GM21381 (cell line): ENCODE measurements around the gene INPP5J.

Source experiments
- ATAC-seq: cut with Tn5 transposase; IDR thresholded peaks from one replicate; pipeline ENCODE4 v1.9.1; 2021; ENCODE audit warnings: mild to moderate bottlenecking, moderate library complexity; ENCODE audit not compliant: unreplicated experiment

The INPP5J gene

DNA sequence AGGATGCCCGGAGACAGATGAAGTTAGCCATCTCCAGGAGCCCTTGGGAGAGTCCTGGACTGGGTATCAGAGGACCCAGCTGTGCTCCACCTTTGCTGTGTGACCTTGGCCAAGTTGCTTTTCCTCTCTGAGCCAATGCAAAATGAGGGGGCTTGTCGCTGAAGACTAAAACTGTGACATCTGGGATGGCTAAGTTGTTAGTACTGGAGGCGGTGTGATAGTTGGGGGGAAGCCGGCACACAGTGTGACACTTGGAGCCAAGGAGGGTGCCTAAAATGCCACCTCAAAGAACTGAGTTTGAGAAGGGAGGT is 481 bp downstream of the INPP5J start:
- no peak for ATAC-seq

DNA sequence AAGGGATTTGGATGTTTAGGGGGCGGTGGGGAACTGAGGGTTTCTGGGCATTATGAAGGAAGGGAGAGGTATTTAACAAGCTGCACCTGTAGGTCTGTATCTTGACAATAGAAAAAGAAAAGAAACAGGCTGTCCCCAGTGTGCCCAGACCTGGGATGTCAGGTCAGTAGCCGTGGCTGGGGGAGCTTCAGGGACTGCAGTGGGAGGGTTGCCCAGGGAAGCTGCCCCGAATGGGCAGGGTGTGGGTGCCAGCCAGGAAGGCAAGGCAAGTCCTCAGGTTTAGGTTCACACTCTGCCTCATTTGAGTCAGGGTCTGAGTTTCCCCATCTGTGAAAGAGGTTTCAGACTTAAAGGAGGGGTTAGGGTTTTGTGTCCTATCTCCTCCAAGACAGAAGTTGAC is 1.5 kb downstream of the INPP5J start:
- no peak for ATAC-seq

DNA sequence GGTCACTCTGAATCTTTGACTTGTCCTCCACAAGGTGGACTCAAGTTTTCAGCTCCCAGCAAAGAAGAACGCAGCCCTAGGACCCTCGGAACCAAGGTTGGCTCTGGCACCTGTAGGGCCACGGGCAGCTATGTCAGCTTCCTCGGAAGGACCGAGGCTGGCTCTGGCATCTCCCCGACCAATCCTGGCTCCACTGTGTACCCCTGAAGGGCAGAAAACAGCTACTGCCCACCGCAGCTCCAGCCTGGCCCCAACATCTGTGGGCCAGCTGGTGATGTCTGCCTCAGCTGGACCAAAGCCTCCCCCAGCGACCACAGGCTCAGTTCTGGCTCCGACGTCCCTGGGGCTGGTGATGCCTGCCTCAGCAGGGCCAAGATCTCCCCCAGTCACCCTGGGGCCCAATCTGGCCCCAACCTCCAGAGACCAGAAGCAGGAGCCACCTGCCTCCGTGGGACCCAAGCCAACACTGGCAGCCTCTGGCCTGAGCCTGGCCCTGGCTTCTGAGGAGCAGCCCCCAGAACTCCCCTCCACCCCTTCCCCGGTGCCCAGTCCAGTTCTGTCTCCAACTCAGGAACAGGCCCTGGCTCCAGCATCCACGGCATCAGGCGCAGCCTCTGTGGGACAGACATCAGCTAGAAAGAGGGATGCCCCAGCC is 2.2 kb downstream of the INPP5J start:
- ATAC-seq, result no peak

DNA sequence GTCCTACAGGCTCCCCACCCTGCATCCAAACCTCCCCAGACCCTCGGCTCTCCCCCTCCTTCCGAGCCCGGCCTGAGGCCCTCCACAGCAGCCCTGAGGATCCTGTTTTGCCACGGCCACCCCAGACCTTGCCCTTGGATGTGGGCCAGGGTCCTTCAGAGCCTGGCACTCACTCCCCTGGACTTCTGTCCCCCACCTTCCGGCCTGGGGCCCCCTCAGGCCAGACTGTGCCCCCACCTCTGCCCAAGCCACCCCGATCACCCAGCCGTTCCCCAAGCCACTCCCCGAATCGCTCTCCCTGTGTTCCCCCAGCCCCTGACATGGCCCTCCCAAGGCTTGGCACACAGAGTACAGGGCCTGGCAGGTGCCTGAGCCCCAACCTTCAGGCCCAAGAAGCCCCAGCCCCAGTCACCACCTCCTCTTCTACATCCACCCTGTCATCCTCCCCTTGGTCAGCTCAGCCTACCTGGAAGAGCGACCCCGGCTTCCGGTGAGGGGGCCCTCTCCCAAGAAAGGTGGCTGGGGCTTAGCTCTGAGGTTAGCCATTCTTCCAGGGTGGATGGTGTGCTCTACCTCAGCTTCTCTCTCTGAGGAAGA is 2.9 kb downstream of the INPP5J start:
- ATAC-seq, result no peak

DNA sequence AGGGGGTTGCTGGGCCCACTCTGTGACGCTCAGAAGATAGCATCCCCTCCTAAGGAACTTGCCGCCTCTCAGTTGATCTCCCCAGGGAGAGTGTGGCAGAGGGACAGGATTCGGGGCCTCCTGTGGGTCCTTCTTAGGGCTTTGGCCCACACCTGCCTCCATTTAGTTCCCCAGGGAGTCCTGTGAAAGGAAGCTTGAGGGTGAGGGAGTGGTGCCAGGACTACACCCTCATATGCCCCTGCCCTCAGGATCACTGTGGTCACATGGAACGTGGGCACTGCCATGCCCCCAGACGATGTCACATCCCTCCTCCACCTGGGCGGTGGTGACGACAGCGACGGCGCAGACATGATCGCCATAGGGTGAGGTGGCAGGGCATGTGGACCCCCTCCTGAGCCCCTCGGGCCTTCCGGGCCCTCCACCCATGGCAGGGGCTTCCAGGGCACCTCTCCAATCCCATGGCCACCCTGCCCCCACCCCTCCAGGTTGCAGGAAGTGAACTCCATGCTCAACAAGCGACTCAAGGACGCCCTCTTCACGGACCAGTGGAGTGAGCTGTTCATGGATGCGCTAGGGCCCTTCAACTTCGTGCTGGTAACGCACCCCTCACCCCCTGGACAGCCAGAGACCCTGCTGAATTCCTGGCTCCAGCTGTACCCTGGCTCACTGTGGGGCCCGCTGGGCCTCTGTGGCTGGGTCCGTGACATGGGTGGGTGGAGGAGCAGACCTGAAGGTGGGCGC is 3.5 kb downstream of the INPP5J start:
- ATAC-seq, result no peak

DNA sequence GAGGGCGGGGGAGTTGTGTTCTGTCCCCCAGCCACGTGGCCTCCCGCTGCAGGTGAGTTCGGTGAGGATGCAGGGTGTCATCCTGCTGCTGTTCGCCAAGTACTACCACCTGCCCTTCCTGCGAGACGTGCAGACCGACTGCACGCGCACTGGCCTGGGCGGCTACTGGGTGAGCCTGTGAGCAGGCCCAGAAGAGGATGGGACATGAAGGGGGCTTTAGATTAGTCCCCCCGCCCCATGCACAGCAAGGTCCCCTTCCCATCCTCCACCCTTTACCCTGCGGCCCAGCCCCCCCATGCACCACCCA is 4.1 kb downstream of the INPP5J start:
- ATAC-seq, result no peak

DNA sequence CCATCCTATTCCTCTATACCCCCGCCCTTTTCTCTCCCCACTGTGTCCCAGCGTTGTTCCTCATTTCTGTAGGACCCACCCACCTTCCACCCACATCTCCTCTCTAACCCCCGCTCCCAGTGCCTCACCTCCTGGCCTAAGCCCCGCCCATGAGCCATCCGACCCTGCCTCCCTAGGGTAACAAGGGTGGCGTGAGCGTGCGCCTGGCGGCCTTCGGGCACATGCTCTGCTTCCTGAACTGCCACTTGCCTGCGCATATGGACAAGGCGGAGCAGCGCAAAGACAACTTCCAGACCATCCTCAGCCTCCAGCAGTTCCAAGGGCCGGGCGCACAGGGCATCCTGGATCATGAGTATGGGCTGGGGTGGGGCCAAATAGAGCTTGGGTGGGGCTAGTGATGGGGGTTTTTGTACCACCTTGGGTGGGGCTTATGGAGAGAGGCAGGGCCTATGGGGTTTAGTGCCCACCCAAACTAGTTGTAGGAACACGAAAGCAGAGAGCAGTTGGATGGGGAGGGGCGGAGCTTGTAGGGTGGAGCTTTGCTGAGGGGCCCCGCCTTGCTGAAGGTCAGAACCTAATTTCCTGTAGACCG is 4.5 kb downstream of the INPP5J start:
- no peak for ATAC-seq

DNA sequence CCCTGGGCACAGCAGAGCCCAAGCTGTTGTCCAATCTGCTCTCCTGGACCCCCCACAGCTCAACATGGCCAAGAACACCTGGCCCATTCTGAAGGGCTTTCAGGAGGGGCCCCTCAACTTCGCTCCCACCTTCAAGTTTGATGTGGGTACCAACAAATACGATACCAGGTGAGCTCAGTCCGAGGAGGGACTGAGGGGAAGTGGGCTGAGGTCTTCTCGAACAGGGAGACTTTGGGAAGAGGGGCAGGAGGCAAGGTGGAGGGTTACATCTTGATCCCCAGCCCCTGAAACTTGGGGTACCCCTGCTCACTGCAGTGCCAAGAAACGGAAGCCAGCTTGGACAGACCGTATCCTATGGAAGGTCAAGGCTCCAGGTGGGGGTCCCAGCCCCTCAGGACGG is 5.4 kb downstream of the INPP5J start:
- ATAC-seq, result no peak

DNA sequence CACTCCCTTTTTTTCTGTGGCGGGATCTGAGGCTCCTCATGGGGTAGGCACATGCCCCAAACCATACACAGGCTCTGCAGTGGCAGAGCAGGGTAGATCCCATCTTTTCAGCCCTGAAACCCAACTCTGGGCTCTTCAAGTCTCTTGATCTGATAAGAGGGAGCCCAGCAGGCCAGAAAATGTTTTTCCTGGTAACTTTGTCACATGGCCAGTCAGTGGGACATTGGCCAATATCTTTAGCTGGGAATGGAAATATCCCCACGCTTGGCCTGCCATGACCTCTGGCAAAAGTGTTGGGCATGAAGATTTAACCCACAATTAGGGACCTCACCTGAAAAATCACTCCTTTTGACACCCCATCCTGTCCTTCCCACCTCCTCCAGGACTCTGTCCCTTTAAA is 8.1 kb downstream of the INPP5J start:
- no peak for ATAC-seq

DNA sequence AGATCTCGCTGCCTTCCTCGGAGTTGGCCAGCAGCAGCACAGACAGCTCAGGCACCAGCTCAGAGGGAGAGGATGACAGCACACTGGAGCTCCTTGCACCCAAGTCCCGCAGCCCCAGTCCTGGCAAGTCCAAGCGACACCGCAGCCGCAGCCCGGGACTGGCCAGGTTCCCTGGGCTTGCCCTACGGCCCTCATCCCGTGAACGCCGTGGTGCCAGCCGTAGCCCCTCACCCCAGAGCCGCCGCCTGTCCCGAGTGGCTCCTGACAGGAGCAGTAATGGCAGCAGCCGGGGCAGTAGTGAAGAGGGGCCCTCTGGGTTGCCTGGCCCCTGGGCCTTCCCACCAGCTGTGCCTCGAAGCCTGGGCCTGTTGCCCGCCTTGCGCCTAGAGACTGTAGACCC is 11.1 kb downstream of the INPP5J start:
- no peak for ATAC-seq

DNA sequence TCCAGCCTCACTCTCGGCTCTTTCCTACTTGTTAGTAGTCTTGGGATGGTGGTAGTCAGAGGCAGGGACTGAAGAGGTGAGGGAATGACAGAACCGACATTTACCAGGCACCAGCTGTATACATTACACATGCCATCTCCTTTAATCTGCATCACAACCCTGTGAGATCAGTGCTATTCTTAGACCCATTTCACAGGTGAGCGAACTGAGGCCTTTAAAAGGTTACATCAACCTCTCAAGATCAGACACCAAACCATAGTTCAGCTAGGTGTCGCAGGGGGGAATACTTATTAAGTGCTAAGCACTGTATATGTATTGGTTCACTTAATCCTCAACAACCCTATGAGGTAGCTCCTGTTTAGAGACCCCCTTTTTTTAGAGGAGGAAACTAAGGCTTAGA is 11.9 kb downstream of the INPP5J start:
- ATAC-seq, result no peak

DNA sequence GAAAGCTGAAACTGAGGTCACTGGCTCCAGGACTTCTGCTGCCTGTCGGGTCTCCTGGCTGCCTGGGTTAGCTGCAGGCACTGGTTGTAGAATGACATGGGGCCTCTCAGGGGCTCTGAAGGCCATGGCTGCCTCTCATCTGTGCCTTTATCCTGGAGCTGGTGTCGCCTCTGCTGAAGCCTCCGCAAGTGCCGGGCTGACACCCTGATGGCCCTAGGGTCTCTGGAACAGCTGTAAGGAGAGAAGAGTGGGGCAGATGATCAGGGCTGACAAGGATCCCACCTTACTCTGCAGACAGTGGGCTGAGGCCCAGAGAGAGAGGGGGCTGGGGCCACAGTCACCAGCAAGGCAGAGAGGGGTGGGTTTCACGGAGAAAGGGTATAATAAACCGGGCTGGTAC is 12.9 kb downstream of the INPP5J start:
- no peak for ATAC-seq

DNA sequence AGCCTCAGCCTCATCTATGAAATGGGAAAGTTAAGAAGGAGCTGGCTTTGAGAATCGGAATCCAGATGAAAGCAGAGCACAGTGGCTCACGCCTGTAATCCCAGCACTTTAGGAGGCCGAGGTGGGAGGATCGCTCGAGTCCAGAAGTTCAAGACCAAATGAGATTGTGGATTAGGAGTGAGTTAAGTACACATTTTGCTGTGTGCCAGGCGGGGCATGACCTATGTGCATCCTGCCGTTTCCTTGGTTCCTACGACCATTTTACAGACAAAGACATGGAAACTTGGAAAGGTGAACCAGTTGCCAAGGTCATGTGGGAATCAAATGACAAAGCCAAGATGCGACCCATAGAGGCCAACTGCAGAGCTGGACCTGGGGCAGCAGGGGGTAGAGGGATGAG is 13.4 kb downstream of the INPP5J start:
- no peak for ATAC-seq

DNA sequence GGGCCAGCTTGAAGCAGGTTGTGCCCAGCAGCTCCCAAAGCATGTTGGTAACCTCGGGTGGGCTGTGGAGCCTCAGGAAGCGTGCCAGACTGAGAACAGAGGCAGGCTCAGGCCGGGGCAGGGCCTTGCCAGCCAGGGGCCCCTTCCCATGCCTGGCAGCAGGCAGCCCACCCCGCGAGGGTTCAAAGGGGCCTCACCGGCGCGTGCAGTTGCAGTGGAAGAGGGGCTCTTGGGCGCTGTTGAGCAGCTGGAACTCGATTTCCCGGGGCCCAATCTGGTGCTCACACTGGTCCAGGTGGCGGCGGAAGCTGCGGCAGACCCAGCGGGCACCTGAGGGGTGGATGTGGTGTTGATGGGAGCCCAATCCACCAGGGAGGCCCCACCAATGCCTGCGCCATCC is 13.9 kb downstream of the INPP5J start:
- no peak for ATAC-seq

DNA sequence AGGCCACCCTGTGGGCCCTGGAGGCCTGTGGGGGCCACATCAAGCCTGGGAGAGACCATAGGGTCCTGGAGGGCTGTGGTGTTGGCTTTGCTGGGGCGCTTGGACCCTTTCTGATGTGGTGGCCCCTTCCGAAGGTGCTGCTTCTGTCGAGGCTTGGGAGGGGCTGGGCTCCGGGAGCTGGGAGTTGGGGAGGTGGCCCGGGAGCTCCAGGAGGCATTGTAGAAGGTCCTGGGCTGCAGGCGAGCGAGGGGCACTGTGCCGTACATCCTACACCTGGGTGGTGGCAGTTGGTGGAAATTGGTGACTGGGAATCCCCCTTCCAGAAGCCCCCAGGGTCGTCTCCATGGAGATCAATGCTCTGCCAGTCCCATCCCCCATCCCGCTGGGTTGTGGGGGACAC is 15.0 kb downstream of the INPP5J start:
- no peak for ATAC-seq

DNA sequence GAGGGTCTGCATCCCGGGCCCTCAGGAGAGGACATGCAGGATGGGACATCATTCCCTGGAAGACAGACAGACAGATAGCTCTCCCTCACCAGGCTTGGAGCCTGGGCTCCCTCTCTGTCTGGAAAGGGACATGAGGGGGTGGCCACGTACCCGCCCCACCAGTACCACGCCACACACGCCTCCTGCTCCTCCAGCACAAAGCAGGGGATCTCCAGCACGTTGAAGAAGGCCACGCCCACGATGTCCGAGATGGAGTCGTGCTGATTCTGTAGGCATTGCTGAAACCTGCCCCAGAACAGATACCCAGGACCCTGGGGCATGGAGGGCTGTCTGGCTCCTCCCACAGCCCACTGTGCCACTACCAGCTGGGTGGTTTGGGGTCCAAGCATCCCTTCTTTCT is 15.4 kb downstream of the INPP5J start:
- no peak for ATAC-seq

DNA sequence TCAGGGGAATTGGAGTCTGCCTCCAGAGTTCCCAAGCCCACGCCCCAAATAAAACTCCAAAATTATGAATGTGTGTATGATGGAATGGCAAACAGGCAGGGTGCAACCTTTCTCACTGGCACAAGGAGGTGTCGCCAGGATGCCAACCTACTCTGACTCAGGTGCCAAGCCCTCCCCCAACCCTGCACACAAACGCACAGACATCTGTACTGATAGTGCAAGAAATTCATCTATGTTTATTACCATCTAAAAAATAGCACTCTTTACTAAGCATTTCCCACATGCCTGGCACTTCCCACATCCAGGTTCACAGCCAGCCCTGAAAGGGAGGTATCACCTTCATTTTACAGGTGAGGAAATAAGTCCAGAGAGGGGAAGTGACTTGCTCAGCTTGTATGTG is 16.3 kb downstream of the INPP5J start:
- no peak for ATAC-seq

DNA sequence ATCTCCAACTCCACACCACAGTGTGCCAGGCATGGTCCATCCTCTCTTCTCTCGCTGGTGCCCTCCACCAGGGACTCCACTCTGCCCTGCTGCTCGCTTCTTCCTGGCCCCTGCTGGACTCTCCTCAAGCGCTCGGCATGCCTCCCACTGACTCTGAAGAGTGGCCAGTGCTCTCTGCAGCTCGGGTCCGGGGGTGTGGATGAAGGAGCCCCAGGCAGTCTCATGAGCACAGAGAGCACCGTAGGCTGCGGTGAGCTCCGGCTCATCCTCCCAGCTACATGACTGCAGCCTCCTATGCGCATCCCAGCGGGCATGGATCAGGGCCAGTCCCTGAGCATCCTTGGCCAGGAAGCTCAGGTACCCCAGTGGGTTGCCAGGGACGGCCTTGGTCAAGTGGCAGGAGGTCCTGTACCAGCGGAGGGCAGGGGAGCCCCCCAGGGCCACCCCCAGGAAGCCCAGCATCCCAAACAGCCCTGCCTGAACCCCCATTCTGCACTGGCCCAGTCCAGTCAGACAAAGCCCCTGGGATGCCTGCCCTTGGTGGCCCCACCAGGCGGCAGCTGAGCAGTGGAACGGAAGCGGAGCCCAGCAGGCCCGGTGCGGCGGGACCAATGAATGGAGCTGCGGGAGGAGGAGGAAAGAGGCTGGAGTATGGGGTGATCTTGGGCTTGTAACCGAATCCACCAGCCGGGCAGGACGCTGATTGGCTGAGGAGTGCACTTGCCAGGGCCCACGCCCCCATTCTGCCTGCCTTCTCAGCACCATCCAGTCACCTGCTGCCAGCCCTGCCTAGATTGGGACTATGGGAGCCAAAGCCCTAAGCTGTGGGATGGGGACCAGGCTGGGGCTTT is 17.3 kb downstream of the INPP5J start, which contains the start of gene PLA2G3:
Gene PLA2G3 (minus strand): TSS at position 643 of the 851 bp plus-strand sequence. CDS start 154 bp downstream, at position 489.
- no peak for ATAC-seq

DNA sequence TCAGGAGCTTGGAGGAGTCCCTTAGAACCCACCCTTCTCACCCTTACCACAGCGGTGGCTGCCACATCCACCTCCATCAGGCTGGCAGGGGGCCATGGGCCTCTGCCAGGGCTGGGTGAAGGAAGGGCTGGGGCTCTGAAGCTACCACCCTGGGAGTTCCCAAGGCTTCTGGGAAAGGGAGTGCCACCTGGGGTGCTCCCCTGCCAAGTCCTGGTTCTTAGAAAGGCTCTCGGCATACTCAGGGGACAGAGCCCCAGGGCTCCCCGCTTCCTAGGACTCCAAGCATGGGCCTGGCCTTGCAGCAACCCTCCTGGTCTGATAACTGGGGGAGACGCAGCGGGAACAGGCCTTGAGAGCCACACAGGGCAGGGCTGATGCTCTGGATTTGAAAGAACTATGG is 18.0 kb downstream of the INPP5J start:
- ATAC-seq, result no peak

DNA sequence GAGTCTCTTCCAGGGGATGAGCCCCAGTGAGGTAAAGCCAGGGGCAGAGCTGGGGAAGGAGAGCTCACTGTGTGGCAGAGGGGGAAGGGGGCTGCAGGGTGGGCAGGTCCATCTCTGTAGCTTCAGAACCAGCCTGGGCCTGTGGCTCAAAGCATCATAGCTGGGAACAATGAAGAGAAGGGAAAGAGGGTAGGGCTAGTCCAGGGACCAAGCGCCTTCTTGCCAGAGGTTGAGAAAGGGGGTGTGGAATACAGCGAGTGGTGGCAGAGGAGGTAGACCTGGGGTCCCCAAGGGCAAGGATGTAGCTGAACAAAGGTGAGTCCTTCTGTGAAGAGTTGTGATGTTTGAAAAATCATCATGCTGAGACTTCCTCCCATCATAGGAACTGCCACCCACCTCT is 18.8 kb downstream of the INPP5J start:
- ATAC-seq, result no peak

DNA sequence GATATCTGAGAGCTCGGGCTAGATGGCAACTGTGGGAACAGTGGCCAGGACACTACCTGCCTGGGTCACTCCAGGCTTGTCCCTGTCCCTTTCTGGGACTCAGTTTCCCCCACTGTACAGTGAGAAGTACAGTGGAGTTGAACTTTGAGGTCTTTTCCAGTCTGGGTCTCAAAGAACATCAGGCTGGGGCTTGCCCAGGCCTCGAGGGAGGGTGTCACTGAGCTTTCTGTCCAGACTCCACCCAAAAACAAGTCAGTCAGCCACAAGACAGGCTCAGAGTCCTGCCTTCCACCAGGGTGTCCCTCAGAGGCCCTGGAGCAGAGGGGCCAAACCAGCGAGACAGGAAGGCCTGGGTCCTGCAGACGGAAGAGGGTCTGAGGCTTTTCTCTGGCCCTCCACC is 19.5 kb downstream of the INPP5J start:
- ATAC-seq, result no peak
